ENCODE results near the gene MAPK8IP2. TPM values are rescaled to one million over a fixed set of nuclear protein-coding genes. Genes with fewer than 3 reads are reported as not detected.

The MAPK8IP2 gene
- total and polyA plus RNA-seq, 2 of the 13 experiments (the other 11 are each of a cell fraction or from before 2014, with no cell fraction given), result 1.3 to 2.6 TPM

- TF ChIP-seq ZNF639 (CRISPR knock-in tag; conservative IDR thresholded peaks at IDR 0.05), result 0 out of 2 replicates have a peak, but pooled peaks have one; percentile 38
- TF ChIP-seq ZBTB33 (CRISPR knock-in tag; IDR thresholded peaks at IDR 0.05), result peak; percentile 37; the same call in 1 of the 2 replicates
- no peak for TF ChIP-seq RARG (CRISPR knock-in tag; IDR thresholded peaks at IDR 0.05; ENCODE audit: low read depth)
- TF ChIP-seq, protein P1, sequence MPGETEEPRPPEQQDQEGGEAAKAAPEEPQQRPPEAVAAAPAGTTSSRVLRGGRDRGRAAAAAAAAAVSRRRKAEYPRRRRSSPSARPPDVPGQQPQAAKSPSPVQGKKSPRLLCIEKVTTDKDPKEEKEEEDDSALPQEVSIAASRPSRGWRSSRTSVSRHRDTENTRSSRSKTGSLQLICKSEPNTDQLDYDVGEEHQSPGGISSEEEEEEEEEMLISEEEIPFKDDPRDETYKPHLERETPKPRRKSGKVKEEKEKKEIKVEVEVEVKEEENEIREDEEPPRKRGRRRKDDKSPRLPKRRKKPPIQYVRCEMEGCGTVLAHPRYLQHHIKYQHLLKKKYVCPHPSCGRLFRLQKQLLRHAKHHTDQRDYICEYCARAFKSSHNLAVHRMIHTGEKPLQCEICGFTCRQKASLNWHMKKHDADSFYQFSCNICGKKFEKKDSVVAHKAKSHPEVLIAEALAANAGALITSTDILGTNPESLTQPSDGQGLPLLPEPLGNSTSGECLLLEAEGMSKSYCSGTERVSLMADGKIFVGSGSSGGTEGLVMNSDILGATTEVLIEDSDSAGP (CRISPR knock-in tag; IDR thresholded peaks at IDR 0.05; ENCODE audit: borderline replicate concordance), result peak; percentile 70; the same call in 1 of the 2 replicates
- 0 out of 2 replicates have a peak, but pooled peaks have one; percentile 24 for TF ChIP-seq ZNF572 (CRISPR knock-in tag; IDR thresholded peaks at IDR 0.05)
- peak; percentile 42; the same call in 1 of the 2 replicates for TF ChIP-seq PPARG (CRISPR knock-in tag; conservative IDR thresholded peaks at IDR 0.05)
- TF ChIP-seq POLR2AphosphoS2 (IDR thresholded peaks at IDR 0.05; ENCODE audit: low read depth, low read length), result no peak
- TF ChIP-seq ZNF7 (CRISPR knock-in tag; IDR thresholded peaks at IDR 0.05), result no peak
- TF ChIP-seq KLF12 (CRISPR knock-in tag; IDR thresholded peaks at IDR 0.05; ENCODE audit: borderline replicate concordance), result peak; percentile 53; the same call in 1 of the 2 replicates
- TF ChIP-seq HBP1 (CRISPR knock-in tag; IDR thresholded peaks at IDR 0.05; ENCODE audit: low read depth), result peak; percentile 63; the same call in 1 of the 2 replicates
- peak; percentile 76 for TF ChIP-seq HOXA3 (CRISPR knock-in tag; IDR thresholded peaks at IDR 0.05)
- TF ChIP-seq ATF7-NPFF (CRISPR knock-in tag; IDR thresholded peaks at IDR 0.05; ENCODE audit: low read depth), result peak; percentile 62; the same call in 1 of the 2 replicates
- peak; percentile 79 for TF ChIP-seq KAT8 (CRISPR knock-in tag; IDR thresholded peaks at IDR 0.05)
- TF ChIP-seq CEBPB (IDR thresholded peaks at IDR 0.05; ENCODE audit: borderline replicate concordance, low read depth, low read length), result no peak
- 0 out of 2 replicates have a peak, but pooled peaks have one; percentile 12 for TF ChIP-seq CBX5 (CRISPR knock-in tag; IDR thresholded peaks at IDR 0.05; ENCODE audit: borderline replicate concordance)
- TF ChIP-seq ASH2L (IDR thresholded peaks at IDR 0.05; ENCODE audit: insufficient read length, low read depth, low read length), result peak; percentile 59
- TF ChIP-seq CBFB (CRISPR knock-in tag; IDR thresholded peaks at IDR 0.05), result no peak
- TF ChIP-seq PHB2 (IDR thresholded peaks at IDR 0.05; ENCODE audit: partially characterized antibody), result no peak
- TF ChIP-seq ELK4 (CRISPR knock-in tag; IDR thresholded peaks at IDR 0.05; ENCODE audit: borderline replicate concordance), result peak; percentile 64; the same call in 1 of the 2 replicates
- TF ChIP-seq SRY (CRISPR knock-in tag; IDR thresholded peaks at IDR 0.05), result peak; percentile 67; the same call in 1 of the 2 replicates
- peak; percentile 83 for TF ChIP-seq NFYB (CRISPR knock-in tag; IDR thresholded peaks at IDR 0.05)
Measured at GRCh38 chr22:50562523-50563412, 37.8 kb upstream of the MAPK8IP2 start, which contains the start of gene SYCE3 (continued).
